NCI-H128 (cell line): ENCODE measurements around the gene COX14.
A peak's percentile ranks its signal among the peaks of the same experiment; 100 is the strongest.
"Not testable (repeated sequence)": the region's sequence is repeated elsewhere in the genome, so short reads cannot be mapped to it uniquely, and the experiment has no call there.

Source experiments
- DNase-seq: peaks from one replicate; lab custom pipeline; 2025; ENCODE audit not compliant: unreplicated experiment; lab: John Stamatoyannopoulos, UW

COX14 gene

DNA sequence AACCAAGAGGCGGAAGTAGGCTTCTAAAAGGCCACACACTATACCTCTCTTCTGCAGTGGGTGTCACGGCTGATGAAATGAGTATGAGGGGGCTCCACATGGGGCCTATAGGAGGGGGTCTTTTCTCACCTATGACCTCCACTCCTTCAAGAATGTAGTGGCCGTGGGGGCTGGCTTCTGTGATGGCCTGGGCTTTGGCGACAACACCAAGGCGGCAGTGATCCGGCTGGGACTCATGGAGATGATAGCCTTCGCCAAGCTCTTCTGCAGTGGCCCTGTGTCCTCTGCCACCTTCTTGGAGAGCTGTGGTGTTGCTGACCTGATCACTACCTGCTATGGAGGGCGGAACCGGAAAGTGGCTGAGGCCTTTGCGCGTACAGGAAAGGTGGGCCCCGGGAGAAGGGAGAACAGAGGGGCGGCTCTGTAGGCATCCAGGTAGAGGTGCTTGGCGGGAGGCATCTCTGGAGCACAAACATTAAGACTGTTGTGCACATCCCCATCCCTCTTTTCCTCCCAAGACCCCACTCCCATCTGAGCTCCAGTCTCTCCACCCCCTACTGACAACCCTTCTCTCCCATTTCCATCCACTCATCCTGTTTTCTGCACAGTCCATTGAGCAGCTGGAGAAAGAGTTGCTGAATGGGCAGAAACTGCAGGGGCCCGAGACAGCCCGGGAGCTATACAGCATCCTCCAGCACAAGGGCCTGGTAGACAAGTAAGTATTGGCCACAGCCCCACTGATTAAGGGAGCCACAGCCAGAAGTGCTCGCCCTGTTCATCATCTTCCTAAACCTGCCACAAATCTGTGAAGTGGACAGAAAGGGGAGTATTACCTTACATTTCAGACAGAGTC, 4.4 kb upstream of the COX14 start:
- DNase-seq, result no peak

GRCh38 chr12:50109319-50109718, 2.7 kb upstream of the COX14 start:
- DNase-seq, result no peak

- no peak for DNase-seq
Observed at GRCh38 chr12:50110127-50110761, 1.8 kb upstream of the COX14 start.

DNA sequence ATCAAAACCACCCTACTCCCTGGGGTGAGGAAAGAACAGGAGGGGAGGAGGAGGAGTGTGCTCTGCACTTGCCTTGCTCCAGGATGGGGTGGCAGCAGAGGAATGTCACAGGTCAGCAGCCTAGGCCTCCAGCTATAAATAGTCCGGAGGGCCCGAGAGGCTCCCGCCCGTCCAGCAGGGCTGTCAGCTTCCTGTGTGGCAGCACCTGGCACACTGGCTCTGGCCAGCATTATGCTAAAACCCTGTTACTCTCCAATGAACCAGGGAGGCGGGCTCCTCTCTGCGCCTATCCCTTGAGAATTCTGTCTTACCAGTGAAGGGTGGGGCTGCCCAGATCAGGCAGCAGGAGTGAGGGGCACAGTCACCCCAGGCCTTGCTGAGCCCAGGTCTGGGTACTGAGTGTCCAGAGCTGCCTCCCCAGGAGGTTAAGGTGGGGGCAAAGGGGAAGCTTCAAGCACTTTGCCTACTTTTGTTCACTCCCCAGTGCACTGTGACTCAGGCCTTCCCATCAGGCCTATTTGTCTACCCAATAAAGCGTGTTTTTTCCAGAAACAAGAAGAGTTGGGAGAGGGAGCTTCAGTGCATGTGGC, 1.2 kb upstream of the COX14 start:
- DNase-seq, result no peak

DNA sequence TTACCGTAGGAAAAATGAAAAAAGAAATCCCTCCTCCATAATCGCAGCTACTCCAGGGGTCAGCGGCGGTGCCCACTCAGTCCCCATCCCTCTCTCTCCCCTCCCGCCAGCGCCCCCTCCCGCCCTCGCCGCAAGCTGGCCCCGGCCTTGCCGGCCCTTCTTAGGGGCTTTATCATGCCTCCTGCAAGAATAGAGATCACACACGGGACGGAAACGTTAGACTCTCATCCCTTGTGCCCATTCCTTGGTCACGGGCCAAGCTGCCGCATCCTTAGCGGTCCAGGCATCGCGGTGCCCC, 692 bp upstream of the COX14 start:
- DNase-seq, result no peak

DNA sequence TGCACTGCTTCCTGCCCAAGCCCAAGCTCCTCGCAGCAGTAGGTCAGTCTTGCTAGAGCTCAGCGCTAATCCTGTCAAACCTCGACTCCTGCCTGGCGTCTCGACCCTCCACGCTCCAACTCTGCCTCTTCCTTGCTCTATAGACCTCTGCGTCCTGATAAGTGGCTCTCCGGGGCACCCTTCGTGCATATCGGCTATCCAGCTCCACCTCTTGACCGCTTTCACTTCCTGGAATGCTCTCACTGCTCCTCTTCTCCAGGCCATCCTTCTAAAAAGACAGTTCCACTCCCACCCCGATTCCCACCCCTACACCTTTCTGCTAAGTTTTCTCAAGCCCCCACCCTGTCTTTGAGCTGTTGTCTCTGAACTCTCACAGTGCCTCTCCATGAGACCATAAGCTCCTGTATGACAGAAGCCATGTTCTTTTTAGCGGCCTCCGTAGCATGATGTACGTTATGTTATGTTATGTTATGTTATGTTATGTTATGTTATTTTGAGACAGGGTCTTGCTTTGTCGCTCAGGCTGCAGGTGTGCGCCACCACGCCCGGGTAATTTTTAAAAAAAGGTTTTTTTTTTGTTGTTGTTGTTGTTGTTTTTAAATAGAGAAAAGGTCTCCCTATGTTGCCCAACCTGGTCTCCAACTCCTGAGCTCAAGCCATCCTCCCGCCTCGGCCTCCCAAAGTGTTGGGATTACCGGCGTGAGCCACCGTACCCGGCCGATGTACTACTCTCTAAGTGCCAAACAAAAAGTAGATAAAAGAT, 601 bp downstream of the COX14 start:
- DNase-seq, result no peak

DNA sequence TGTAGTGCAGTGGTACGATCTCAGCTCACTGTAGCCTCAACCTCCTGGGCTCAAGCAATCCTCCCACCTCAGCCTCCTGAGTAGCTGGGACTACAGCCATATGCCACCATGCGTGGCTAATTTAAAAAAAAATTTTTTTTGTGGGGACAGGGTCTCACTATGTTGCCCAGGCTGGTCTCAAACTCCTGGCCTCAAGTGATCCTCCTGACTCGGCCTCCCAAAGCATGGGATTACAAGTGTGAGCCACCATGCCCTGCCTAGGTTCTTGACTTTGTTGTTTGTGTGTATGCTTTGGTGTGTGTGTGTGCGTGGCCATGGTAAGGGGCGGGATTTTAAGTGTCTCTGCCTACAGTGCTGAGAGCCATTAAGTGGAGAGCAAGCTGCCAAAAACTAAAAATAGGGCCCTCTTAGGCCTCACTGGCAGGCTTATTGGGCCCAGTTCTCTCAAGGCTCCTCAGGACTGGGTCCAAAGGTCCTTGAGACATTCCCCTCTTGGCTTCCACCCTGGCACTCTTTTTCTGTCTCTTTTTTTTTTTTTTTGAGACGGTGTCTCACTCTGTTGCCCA, 5.1 kb downstream of the COX14 start:
- no peak for DNase-seq

- DNase-seq, result no peak
Observed at GRCh38 chr12:50119387-50119786, 7.4 kb downstream of the COX14 start.

DNA sequence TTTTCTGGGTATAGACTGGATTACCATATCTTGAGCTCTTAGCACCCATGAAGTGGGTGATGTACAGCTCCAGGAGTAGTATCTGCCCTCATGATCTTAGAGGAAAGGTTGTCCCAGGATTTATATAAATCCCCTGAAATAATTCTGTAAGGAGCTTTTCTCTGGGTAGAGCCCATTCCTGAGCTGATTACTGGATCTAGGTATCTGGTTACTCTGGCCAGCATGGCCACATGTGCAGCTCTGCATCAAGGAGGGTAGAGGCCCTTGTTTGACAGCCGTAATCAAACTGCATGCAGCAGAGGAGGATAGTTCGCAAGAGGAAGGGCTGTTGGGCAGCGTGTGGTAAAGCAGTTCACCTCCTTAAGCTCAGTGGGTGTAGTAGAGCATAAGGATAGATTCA, 8.5 kb downstream of the COX14 start:
- no peak for DNase-seq

DNA sequence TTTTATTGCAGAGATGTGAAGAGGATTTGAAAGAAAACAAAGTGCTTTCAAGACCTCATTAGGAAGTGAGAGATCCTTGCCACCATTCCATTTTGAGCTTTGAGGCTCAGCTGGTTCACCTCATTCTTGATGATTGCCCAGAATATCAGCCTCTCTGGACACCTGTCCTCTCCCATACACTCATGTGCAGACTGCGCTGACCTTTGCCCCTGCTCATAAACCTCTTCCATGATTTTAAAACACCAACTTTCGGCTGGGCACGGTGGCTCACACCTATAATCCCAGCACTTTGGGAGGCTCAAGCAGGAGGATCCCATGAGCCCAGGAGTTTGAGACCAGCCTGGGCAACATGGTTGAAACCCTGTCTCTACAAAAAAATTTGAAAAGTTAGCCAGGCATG, 8.9 kb downstream of the COX14 start:
- DNase-seq, result no peak

DNA sequence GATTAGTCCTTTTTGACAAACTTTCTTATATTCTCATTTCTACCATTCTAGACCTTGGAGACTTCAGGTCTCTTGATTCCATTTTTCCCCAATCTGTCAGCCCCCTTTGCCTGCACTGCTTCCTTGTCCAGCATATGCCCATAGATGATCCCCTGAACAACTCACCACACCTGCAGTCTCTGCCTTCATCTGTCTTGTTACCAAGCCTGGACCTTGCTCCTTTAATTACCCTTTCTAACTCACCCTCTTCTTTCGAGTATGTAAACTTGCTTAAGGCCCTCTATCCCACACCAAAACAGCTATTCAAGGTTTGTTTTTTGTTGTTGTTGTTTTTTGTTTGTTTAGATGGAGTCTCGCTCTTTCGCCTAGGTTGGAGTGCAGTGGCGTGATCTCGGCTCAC, 9.6 kb downstream of the COX14 start:
- DNase-seq, result no peak

GRCh38 chr12:50123203-50123602, 11.2 kb downstream of the COX14 start:
- no peak for DNase-seq

GRCh38 chr12:50127546-50127945, 15.5 kb downstream of the COX14 start:
- peak; percentile 27 for DNase-seq

DNA sequence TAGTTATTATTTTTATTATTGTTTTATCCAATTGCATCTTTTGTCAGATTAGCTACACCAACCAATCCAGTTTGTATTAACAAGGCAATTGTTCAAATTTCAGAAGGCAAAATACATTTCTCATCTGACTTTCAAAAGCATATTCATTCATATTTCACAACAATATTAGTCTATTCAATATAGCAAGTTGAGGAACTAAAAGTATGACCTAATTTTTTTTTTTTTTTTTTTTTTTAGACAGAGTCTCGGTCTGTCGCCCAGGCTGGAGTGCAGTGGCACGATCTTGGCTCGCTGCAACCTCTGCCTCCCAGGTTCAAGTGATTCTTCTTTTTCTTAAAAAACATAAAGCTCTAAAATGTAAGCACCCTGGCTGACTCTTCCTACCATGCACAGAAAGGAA, 17.3 kb downstream of the COX14 start:
- DNase-seq, result no peak

GRCh38 chr12:50132505-50133135, 20.6 kb downstream of the COX14 start:
- no peak for DNase-seq

GRCh38 chr12:50142993-50143392, 31.0 kb downstream of the COX14 start:
- DNase-seq, result no peak

DNA sequence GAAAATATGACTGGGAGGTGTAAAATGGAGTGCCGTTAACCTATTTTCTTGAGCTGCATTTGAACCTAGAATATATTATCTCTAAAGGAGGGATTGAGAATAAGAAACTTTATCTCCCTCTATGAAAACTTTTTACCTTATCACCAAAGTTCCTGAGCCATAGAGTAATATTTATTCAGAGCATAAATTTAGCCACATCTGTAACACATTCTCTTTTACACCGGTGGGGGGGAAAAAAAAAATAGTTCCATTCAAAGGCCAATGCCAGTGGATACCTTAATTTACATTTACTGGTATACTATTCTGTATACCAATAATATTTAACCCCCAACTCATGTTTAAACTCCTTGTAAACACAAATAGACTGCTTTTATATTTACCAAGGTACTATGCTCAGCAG, 33.4 kb downstream of the COX14 start:
- DNase-seq, result no peak

- DNase-seq, result no peak
Observed at GRCh38 chr12:50147281-50147680, 35.2 kb downstream of the COX14 start.

DNA sequence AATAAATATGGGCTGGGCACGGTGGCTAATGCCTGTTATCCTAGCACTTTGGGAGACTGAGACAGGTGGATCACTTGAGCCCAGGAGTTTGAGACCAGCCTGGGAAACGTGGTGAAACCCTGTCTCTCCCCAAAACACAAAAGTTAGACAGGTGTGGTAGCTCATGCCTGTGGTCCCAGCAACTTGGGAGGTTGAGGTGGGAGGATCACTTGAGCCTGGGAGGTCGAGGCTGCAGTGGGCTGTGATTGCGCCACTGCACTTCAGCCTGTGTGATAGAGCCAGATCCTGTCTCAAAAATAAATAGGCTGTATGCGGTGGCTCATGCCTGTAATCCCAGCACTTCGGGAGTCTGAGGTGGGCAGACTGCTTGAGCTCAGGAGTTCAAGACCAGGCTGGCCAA, 36.0 kb downstream of the COX14 start:
- not testable (repeated sequence) for DNase-seq

GRCh38 chr12:50149311-50149710, 37.3 kb downstream of the COX14 start:
- DNase-seq, result no peak
